HepG2 (cell line): ENCODE measurements around the gene PRCD. TPM values are rescaled to one million over a fixed set of nuclear protein-coding genes. Genes with fewer than 3 reads are reported as not detected.

ENCODE experiments used
- AGO2 ChIP-seq: fragments of 200-400 bp; formaldehyde crosslinking; optimal IDR thresholded peaks from 2 replicates; pipeline ENCODE3; 2017; ENCODE audit warnings: mild to moderate bottlenecking, low read depth, low read length, moderate library complexity
- CBX5 ChIP-seq: sonication (generic); formaldehyde crosslinking; IDR thresholded peaks from 2 replicates; pipeline ENCODE4 v1.4.0; 2020; ENCODE audit warnings: missing genetic modification reagents, borderline replicate concordance
- JUN ChIP-seq: sonication (generic); formaldehyde crosslinking; IDR thresholded peaks from 2 replicates; pipeline ENCODE4 v1.4.0; 2020; ENCODE audit warnings: mild to moderate bottlenecking, missing genetic modification reagents
- MLLT10 ChIP-seq: sonication (generic); formaldehyde crosslinking; IDR thresholded peaks from 2 replicates; pipeline ENCODE4 v1.4.0; 2020; ENCODE audit warnings: missing genetic modification reagents
- MLXIP ChIP-seq: sonication (generic); formaldehyde crosslinking; IDR thresholded peaks from 2 replicates; pipeline ENCODE4 v1.9.0; 2021; ENCODE audit warnings: missing genetic modification reagents, borderline replicate concordance
- PTBP1 ChIP-seq: fragments of 200-400 bp; formaldehyde crosslinking; IDR thresholded peaks from 2 replicates; pipeline ENCODE4 v1.6.1; 2018; ENCODE audit warnings: low read length, low read depth; ENCODE audit not compliant: poor library complexity, severe bottlenecking
- RARA ChIP-seq: IDR thresholded peaks from 2 replicates; pipeline ENCODE4 v1.6.1; 2016; ENCODE audit warnings: missing genetic modification reagents, missing compliant biosample characterization
- RBAK ChIP-seq: sonication (generic); formaldehyde crosslinking; IDR thresholded peaks from 2 replicates; pipeline ENCODE4 v1.5.1; 2020; ENCODE audit warnings: mild to moderate bottlenecking, missing genetic modification reagents
- SAFB2 ChIP-seq: sonication (generic); formaldehyde crosslinking; IDR thresholded peaks from 2 replicates; pipeline ENCODE4 v1.5.1; 2020; ENCODE audit warnings: missing genetic modification reagents, low read depth, mild to moderate bottlenecking, borderline replicate concordance
- SALL2 ChIP-seq: sonication (generic); formaldehyde crosslinking; IDR thresholded peaks from 2 replicates; pipeline ENCODE4 v1.8.1; 2023; ENCODE audit warnings: mild to moderate bottlenecking, missing genetic modification reagents, inconsistent platforms
- SP2 ChIP-seq: sonication (generic); formaldehyde crosslinking; IDR thresholded peaks from 2 replicates; pipeline ENCODE4 v1.5.1; 2020; ENCODE audit warnings: mild to moderate bottlenecking, missing genetic modification reagents
- TBL1XR1 ChIP-seq: fragments of 150-350 bp; IDR thresholded peaks from 2 replicates; pipeline ENCODE4 v1.6.1; 2014; ENCODE audit warnings: borderline replicate concordance, low read length; ENCODE audit not compliant: partially characterized antibody
- TBX2 ChIP-seq: sonication (generic); formaldehyde crosslinking; IDR thresholded peaks from 2 replicates; pipeline ENCODE4 v1.5.0; 2020; ENCODE audit warnings: missing genetic modification reagents, mild to moderate bottlenecking, borderline replicate concordance
- TFAP4 ChIP-seq: sonication (generic); IDR thresholded peaks from 2 replicates; pipeline ENCODE4 v1.6.1; 2016; ENCODE audit warnings: low read depth, borderline replicate concordance
- YY1 ChIP-seq: IDR thresholded peaks from 2 replicates; pipeline ENCODE4 v1.6.1; 2011; ENCODE audit warnings: low read length, low read depth, moderate library complexity, mild to moderate bottlenecking; ENCODE audit not compliant: insufficient read depth, insufficient replicate concordance
- ZBTB25 ChIP-seq: IDR thresholded peaks from 2 replicates; pipeline ENCODE4 v1.6.1; 2018; ENCODE audit warnings: missing genetic modification reagents
- ZIK1 ChIP-seq: sonication (generic); formaldehyde crosslinking; IDR thresholded peaks from 2 replicates; pipeline ENCODE4 v1.5.0; 2020; ENCODE audit warnings: mild to moderate bottlenecking, low read depth, missing genetic modification reagents, borderline replicate concordance
- polyA plus RNA-seq, 8 experiments: library from polyadenylated mRNA; depleted of rRNA in 3 of 8; stranded (reverse) in 7 of 8; unstranded in 1 of 8; fragments of >200 nt; fragmentation: Illumina TruSeq in 4 of 8; extraction: Trizol in 4 of 8; gene quantifications; 2 replicates each; pipeline versions ENCODE4 v1.2.1 to v1.2.3, GENCODE V29; 2011 to 2016; ENCODE audit warnings: low read depth in 4 of 8, missing spikeins in 1 of 8, mixed read lengths in 1 of 8; ENCODE audit not compliant: insufficient read depth in 1 of 8
- total RNA-seq, 5 experiments: library from RNA; depleted of rRNA; stranded (reverse); fragments of >200 nt; fragmentation: Illumina TruSeq; extraction: Trizol; gene quantifications; 2 replicates each; pipeline ENCODE4 v1.2.3, GENCODE V29; 2016; ENCODE audit warnings: low read depth in 1 of 5
- TF ChIP-seq, protein P1 (sequence below): sonication (generic); formaldehyde crosslinking; IDR thresholded peaks from 2 replicates; pipeline ENCODE4 v1.4.0; 2020; ENCODE audit warnings: missing genetic modification reagents, mild to moderate bottlenecking, borderline replicate concordance
- TF ChIP-seq, protein P2 (sequence below): sonication (generic); formaldehyde crosslinking; IDR thresholded peaks from 2 replicates; pipeline ENCODE4 v1.4.0; 2020; ENCODE audit warnings: missing genetic modification reagents
- TF ChIP-seq, protein P3 (sequence below): sonication (generic); formaldehyde crosslinking; conservative IDR thresholded peaks from 2 replicates; pipeline ENCODE4 v1.4.0; 2020; ENCODE audit warnings: missing genetic modification reagents

Gene PRCD
- total and polyA plus RNA-seq, 2 of the 13 experiments (the other 11 are each of a cell fraction or from before 2014, with no cell fraction given), result 0.51 TPM; not detected in 1

DNA sequence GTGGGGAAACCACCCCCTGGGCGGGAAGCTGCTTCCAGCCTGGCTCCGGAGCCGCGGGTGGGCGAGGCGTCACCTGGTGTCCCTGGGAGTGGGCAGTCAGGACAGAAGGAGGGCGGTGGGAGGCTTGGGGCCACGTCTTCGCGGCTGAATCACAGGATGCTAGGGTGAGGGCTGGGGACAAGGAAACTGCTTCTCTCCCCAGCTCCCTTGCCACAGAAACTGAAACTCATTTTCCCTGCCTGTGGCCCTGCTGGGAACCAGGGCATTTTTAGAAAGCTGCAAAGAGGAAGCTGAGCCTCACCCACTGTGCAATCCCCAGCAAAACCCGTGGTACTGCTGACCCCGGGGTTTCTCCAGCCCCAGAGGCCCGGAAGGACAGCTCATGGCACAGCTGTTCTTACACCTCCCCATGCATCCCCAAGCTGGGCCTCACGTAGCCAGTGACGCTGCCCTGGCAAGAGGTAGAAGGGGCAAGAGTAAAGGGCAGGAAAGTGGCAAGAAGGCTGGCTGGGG lies 46.8 kb upstream of the PRCD start (continued):
- no peak for TF ChIP-seq MLXIP
- 0 out of 2 replicates have a peak, but pooled peaks have one; percentile 20 for TF ChIP-seq TBX2 (CRISPR knock-in tag)
- TF ChIP-seq JUN (CRISPR knock-in tag), result no peak
- TF ChIP-seq, protein P1, sequence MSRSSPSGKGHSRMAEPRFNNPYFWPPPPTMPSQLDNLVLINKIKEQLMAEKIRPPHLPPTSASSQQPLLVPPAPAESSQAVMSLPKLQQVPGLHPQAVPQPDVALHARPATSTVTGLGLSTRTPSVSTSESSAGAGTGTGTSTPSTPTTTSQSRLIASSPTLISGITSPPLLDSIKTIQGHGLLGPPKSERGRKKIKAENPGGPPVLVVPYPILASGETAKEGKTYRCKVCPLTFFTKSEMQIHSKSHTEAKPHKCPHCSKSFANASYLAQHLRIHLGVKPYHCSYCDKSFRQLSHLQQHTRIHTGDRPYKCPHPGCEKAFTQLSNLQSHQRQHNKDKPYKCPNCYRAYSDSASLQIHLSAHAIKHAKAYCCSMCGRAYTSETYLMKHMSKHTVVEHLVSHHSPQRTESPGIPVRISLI, result no peak
- no peak for TF ChIP-seq SALL2 (CRISPR knock-in tag)
- TF ChIP-seq CBX5 (CRISPR knock-in tag), result no peak
- no peak for TF ChIP-seq MLLT10 (CRISPR knock-in tag)
- TF ChIP-seq AGO2, result peak; percentile 84
- TF ChIP-seq SP2 (CRISPR knock-in tag), result no peak
- TF ChIP-seq ZBTB25 (CRISPR knock-in tag), result no peak
- TF ChIP-seq TBL1XR1, result no peak
- TF ChIP-seq SAFB2 (CRISPR knock-in tag), result no peak
- no peak for TF ChIP-seq RBAK (CRISPR knock-in tag)
- TF ChIP-seq PTBP1, result no peak
- 0 out of 2 replicates have a peak, but pooled peaks have one; percentile 26 for TF ChIP-seq RARA (CRISPR knock-in tag)
- TF ChIP-seq, protein P2, sequence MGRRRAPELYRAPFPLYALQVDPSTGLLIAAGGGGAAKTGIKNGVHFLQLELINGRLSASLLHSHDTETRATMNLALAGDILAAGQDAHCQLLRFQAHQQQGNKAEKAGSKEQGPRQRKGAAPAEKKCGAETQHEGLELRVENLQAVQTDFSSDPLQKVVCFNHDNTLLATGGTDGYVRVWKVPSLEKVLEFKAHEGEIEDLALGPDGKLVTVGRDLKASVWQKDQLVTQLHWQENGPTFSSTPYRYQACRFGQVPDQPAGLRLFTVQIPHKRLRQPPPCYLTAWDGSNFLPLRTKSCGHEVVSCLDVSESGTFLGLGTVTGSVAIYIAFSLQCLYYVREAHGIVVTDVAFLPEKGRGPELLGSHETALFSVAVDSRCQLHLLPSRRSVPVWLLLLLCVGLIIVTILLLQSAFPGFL, result no peak
- no peak for TF ChIP-seq ZIK1 (CRISPR knock-in tag)
- peak; percentile 93 for TF ChIP-seq TFAP4
- TF ChIP-seq, protein P3, sequence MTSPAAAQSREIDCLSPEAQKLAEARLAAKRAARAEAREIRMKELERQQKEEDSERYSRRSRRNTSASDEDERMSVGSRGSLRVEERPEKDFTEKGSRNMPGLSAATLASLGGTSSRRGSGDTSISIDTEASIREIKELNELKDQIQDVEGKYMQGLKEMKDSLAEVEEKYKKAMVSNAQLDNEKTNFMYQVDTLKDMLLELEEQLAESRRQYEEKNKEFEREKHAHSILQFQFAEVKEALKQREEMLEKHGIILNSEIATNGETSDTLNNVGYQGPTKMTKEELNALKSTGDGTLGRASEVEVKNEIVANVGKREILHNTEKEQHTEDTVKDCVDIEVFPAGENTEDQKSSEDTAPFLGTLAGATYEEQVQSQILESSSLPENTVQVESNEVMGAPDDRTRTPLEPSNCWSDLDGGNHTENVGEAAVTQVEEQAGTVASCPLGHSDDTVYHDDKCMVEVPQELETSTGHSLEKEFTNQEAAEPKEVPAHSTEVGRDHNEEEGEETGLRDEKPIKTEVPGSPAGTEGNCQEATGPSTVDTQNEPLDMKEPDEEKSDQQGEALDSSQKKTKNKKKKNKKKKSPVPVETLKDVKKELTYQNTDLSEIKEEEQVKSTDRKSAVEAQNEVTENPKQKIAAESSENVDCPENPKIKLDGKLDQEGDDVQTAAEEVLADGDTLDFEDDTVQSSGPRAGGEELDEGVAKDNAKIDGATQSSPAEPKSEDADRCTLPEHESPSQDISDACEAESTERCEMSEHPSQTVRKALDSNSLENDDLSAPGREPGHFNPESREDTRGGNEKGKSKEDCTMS, result no peak
- no peak for TF ChIP-seq YY1
